HG02623 (cell line): ENCODE measurements around the gene STARD5.

Experiments
- ATAC-seq: cut with Tn5 transposase; IDR thresholded peaks from one replicate; pipeline ENCODE4 v1.9.1; 2021; ENCODE audit warnings: moderate library complexity; ENCODE audit not compliant: unreplicated experiment

The STARD5 gene

GRCh38 chr15:81294516-81294880 is 29.4 kb downstream of the STARD5 start:
- ATAC-seq: no peak

- ATAC-seq: peak; percentile 59
These were observed 30.0 kb downstream of the STARD5 start for GRCh38 chr15:81293728-81294515.

GRCh38 chr15:81292523-81293001 is 31.4 kb downstream of the STARD5 start:
- ATAC-seq: peak; percentile 33

GRCh38 chr15:81291916-81292522 is 31.9 kb downstream of the STARD5 start:
- no peak for ATAC-seq

GRCh38 chr15:81289910-81290309 is 34.0 kb downstream of the STARD5 start:
- ATAC-seq: no peak

- no peak for ATAC-seq
These were observed 35.3 kb downstream of the STARD5 start for GRCh38 chr15:81288616-81289015.

GRCh38 chr15:81288040-81288439 is 35.9 kb downstream of the STARD5 start:
- no peak for ATAC-seq

GRCh38 chr15:81286621-81287121 is 37.3 kb downstream of the STARD5 start:
- peak; percentile 46 for ATAC-seq

GRCh38 chr15:81285461-81285860 is 38.5 kb downstream of the STARD5 start:
- ATAC-seq: no peak

- no peak for ATAC-seq
These were observed 39.5 kb downstream of the STARD5 start for GRCh38 chr15:81284256-81285031.

- ATAC-seq: no peak
These were observed 41.0 kb downstream of the STARD5 start for GRCh38 chr15:81282911-81283310.

- ATAC-seq: no peak
These were observed 41.4 kb downstream of the STARD5 start for GRCh38 chr15:81282606-81282895.

- no peak for ATAC-seq
These were observed 42.0 kb downstream of the STARD5 start for GRCh38 chr15:81281766-81282605.

GRCh38 chr15:81281456-81281735 is 42.5 kb downstream of the STARD5 start:
- ATAC-seq: no peak

- ATAC-seq: no peak
These were observed 43.1 kb downstream of the STARD5 start for GRCh38 chr15:81280696-81281455.

- ATAC-seq: no peak
These were observed 44.1 kb downstream of the STARD5 start for GRCh38 chr15:81279621-81280485.

- no peak for ATAC-seq
These were observed 45.5 kb downstream of the STARD5 start for GRCh38 chr15:81278306-81279029.

- ATAC-seq: no peak
These were observed 46.1 kb downstream of the STARD5 start for GRCh38 chr15:81277851-81278250.

GRCh38 chr15:81276967-81277366 is 47.0 kb downstream of the STARD5 start:
- ATAC-seq: no peak
